Measurements from ENCODE around the gene MTREX. TPM values are rescaled to one million over a fixed set of nuclear protein-coding genes. Genes with fewer than 3 reads are reported as not detected.

Gene MTREX
- total and polyA plus RNA-seq, 10 of the 15 experiments (the other 5 are each of a cell fraction or from before 2014, with no cell fraction given) = 20.1 to 102 (median 49.0) TPM

DNA sequence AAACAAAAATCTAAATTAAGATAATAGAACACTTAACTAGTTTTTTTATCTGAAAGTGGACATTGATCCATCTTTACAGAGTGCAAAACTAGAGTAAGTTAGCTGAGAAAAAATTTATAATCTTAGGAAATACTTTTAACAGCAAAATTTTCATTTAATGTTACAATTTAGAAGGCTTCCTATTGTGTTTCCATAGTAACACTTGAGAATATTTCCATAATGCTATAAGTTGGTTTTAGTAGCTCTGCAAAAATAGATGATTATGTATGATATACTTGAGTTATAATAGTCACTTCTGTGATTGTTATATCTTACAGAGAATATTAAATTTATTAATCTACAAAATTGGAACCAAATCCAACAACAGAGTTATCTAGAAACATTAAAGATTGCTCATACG, 78.6 kb downstream of the MTREX start (continued):
- TF ChIP-seq, protein P1, sequence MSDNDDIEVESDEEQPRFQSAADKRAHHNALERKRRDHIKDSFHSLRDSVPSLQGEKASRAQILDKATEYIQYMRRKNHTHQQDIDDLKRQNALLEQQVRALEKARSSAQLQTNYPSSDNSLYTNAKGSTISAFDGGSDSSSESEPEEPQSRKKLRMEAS (IDR thresholded peaks at IDR 0.05; ENCODE audit: low read depth, low read length) = no peak
- TF ChIP-seq SRF (IDR thresholded peaks at IDR 0.05; ENCODE audit: low read depth in 2 of 2, low read length in 2 of 2) (no peak), YY1 (IDR thresholded peaks at IDR 0.05; ENCODE audit: low read depth, low read length) (no peak), KDM1A (IDR thresholded peaks at IDR 0.05; ENCODE audit: borderline replicate concordance) (no peak), EGR1 (IDR thresholded peaks at IDR 0.05; ENCODE audit: borderline replicate concordance in 1 of 2, low read depth in 2 of 2, low read length in 2 of 2) (no peak), ZNF384 (IDR thresholded peaks at IDR 0.05; ENCODE audit: borderline replicate concordance, low read depth, low read length) (no peak), HSF1 (IDR thresholded peaks at IDR 0.05; ENCODE audit: low read depth, low read length) (no peak)

- in situ Hi-C loops (cut with MboI) = no loop called here
- Histone ChIP-seq H3K4me1 (ENCODE audit: control insufficient read depth, insufficient read depth, low read length) (no peaks in the 10 kb centered on the region), H3K9me3 (replicated peaks; ENCODE audit: control insufficient read depth, insufficient read depth, low read length) (peaks cover 14% of the 10 kb centered on the region; the same call in 2 of the 3 replicates), H3K27me3 (replicated peaks in 1 of 2; ENCODE audit: control insufficient read depth in 2 of 2, insufficient read depth in 2 of 2, low read length in 1 of 2) (no peaks in the 10 kb centered on the region), H4K20me1 (ENCODE audit: control insufficient read depth, insufficient read depth) (no peaks in the 10 kb centered on the region), H3K4me2 (ENCODE audit: control insufficient read depth, insufficient read depth) (no peak overlapping the region), H3K79me2 (ENCODE audit: control insufficient read depth, insufficient read depth, low read length) (no peaks in the 10 kb centered on the region), H3K27ac (ENCODE audit: control insufficient read depth, insufficient read depth) (no peak overlapping the region), H3K9ac (ENCODE audit: control insufficient read depth, insufficient read depth, low read length) (no peak overlapping the region), H3K4me3 (no peak overlapping the region), H3K36me3 (ENCODE audit: control insufficient read depth in 2 of 2, insufficient read depth in 2 of 2, low read length in 1 of 2) (peaks cover 3 to 38% of the 10 kb centered on the region in 2 experiments), H2AFZ (ENCODE audit: control insufficient read depth, low read depth, low read length) (no peak overlapping the region)
- 96% methylated on average over 2 of the region's 2 CpGs for WGBS (ENCODE audit: insufficient coverage, insufficient replicate concordance, low lambda C conversion rate, missing lambda C conversion rate)
- intact Hi-C loops (cut with micrococcal nuclease; ENCODE audit: unreplicated experiment) = no loop called here
- no peak for DNase-seq (ENCODE audit: low read depth, low spot score)
- BruUV-seq (replicated peaks) = no TSS peak
- no peak for ATAC-seq
- POLR2A ChIA-PET = no interaction called here
- TF ChIP-seq NFIC (IDR thresholded peaks at IDR 0.05; ENCODE audit: low read depth, low read length) (no peak), ZSCAN29 (IDR thresholded peaks at IDR 0.05) (no peak), EGR1 (IDR thresholded peaks at IDR 0.05; ENCODE audit: borderline replicate concordance in 1 of 2, low read depth in 2 of 2, low read length in 2 of 2) (no peak), FOS (IDR thresholded peaks at IDR 0.05; ENCODE audit: borderline replicate concordance, extremely low read depth, insufficient read length) (no peak), ZNF384 (IDR thresholded peaks at IDR 0.05; ENCODE audit: borderline replicate concordance, low read depth, low read length) (no peak), NFYB (IDR thresholded peaks at IDR 0.05; ENCODE audit: insufficient read depth, low read depth, low read length) (no peak), POLR2A (IDR thresholded peaks at IDR 0.05; ENCODE audit: low read depth, low read length) (no peak), ZNF274 (IDR thresholded peaks at IDR 0.05; ENCODE audit: insufficient read depth, insufficient read length) (no peak)
- RAD21 ChIA-PET (ENCODE audit: unreplicated experiment) = no interaction called here
- SMC1A ChIA-PET (ENCODE audit: uncharacterized antibody, unreplicated experiment) = interaction anchor here (0.5 to 0.6 kb wide), 2 partner anchors 790 to 818 kb away, joined by 3 read pairs; no protein-coding TSS in a partner anchor
- no peak for FAIRE-seq
- CTCF ChIA-PET = no interaction called here
Observed at GRCh38 chr5:55387865-55388264, 80.1 kb downstream of the MTREX start.
